Measurements from ENCODE around the gene IGFALS.

The IGFALS gene

DNA sequence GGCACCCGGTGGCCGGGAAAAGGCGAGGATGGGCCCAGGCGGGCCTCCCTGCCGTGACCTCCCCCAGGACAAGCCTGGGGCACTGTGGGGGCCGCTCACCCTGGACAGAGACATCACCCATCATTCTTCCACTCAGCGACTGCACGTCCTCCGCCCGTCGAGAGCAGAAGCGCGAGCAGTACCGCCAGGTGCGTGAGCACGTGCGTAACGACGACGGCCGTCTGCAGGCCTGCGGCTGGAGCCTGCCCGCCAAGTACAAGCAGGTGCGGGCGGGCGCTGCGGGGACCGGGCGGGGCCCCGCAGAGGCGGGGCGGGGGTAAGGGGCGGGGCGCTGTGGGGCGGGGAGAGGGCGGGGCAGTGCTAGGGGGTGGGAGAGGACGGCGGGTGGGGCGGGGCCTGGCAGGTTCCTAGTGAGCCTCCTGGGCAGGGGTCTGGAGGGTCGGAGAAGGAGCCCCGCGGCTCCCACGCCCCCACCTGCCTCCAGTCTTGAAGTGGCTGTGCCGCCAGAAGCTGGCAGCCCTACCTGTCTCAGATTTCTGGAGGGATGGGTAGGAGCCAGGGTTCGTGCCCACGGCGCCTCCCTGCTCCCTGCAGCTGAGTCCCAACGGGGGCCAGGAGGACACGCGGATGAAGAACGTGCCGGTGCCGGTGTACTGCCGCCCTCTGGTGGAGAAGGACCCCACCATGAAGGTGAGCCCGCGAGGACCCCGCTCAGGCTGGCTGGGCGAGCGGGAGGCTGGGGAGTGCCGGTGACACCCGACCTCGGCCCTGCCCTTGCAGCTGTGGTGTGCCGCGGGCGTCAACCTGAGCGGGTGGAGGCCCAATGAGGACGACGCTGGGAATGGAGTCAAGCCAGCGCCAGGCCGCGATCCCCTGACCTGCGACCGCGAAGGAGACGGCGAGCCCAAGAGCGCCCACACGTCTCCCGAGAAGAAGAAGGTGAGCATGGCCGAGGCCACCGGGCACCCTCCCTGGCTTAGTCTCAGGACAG, 29.7 kb downstream of the IGFALS start:
- Histone ChIP-seq H3K36me3 (ENCODE audit: low read length) (no peaks in the 10 kb centered on the region), H3K27me3 (ENCODE audit: low read length) (no peaks in the 10 kb centered on the region), H2AFZ (ENCODE audit: low read depth, low read length, severe bottlenecking) (no peak overlapping the region), H3K4me2 (ENCODE audit: low read depth, low read length, poor library complexity, severe bottlenecking) (no peak overlapping the region), H3K9me3 (ENCODE audit: insufficient read depth, low read length) (no peaks in the 10 kb centered on the region), H3K4me3 (ENCODE audit: insufficient read depth, low read length, poor library complexity, severe bottlenecking) (no peak overlapping the region), H3K9ac (ENCODE audit: low read length) (no peak overlapping the region), H3F3A (ENCODE audit: insufficient read depth) (no peaks in the 10 kb centered on the region), H4K20me1 (ENCODE audit: low read depth, low read length) (no peaks in the 10 kb centered on the region), H3K9me2 (replicated peaks; ENCODE audit: insufficient read depth, low read length) (no peaks in the 10 kb centered on the region), H3K79me2 (ENCODE audit: insufficient read depth, low read length) (no peaks in the 10 kb centered on the region), H3K27ac (ENCODE audit: low read depth, low read length) (no peak overlapping the region)
- no peak for TF ChIP-seq EZH2phosphoT487 (conservative IDR thresholded peaks at IDR 0.05; ENCODE audit: low read length)
- TF ChIP-seq, protein P1, sequence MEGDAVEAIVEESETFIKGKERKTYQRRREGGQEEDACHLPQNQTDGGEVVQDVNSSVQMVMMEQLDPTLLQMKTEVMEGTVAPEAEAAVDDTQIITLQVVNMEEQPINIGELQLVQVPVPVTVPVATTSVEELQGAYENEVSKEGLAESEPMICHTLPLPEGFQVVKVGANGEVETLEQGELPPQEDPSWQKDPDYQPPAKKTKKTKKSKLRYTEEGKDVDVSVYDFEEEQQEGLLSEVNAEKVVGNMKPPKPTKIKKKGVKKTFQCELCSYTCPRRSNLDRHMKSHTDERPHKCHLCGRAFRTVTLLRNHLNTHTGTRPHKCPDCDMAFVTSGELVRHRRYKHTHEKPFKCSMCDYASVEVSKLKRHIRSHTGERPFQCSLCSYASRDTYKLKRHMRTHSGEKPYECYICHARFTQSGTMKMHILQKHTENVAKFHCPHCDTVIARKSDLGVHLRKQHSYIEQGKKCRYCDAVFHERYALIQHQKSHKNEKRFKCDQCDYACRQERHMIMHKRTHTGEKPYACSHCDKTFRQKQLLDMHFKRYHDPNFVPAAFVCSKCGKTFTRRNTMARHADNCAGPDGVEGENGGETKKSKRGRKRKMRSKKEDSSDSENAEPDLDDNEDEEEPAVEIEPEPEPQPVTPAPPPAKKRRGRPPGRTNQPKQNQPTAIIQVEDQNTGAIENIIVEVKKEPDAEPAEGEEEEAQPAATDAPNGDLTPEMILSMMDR (IDR thresholded peaks at IDR 0.05; ENCODE audit: insufficient read depth, low read length, poor library complexity, severe bottlenecking), result no peak

DNA sequence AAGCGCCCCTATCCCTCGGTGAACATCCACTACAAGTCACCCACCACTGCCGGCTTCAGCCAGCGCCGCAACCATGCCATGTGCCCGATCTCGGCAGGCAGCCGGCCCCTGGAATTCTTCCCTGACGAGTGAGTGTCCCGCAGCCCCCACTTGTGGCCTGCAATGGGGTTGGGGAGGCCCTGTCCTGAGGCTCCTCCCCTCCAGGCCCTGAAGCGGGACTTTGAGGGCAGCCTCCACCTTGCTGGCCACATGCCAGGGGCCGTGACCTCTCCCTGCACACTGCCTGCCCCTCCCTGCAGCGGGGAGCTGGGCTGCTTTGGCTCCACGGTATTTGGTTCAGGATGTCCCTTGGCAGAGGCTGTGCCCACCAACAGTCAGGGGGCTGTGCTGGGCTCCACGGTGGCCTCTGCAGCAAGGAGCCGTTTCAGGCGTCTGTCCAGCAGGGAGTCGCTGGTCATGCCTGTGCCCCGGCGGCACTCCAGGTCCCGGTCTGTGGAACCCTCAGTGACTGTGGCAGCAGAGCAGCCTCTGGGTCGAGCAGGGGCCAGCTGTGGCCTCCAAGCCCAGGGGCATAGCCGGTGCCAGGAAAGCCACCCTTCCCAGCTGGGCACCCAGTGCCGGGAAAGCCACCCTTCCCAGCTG, 30.5 kb downstream of the IGFALS start:
- H3K79me2 ChIP-seq (ENCODE audit: insufficient read depth, low read length), result no peaks in the 10 kb centered on the region
- no peaks in the 10 kb centered on the region for H3K9me3 ChIP-seq (ENCODE audit: insufficient read depth, low read length)
- TF ChIP-seq, protein P1 (IDR thresholded peaks at IDR 0.05; ENCODE audit: insufficient read depth, low read length, poor library complexity, severe bottlenecking), result no peak
- TF ChIP-seq EZH2phosphoT487 (conservative IDR thresholded peaks at IDR 0.05; ENCODE audit: low read length), result no peak
- no peak overlapping the region for H3K4me2 ChIP-seq (ENCODE audit: low read depth, low read length, poor library complexity, severe bottlenecking)
- H2AFZ ChIP-seq (ENCODE audit: low read depth, low read length, severe bottlenecking), result no peak overlapping the region
- H3K27ac ChIP-seq (ENCODE audit: low read depth, low read length), result no peak overlapping the region
- no peak overlapping the region for H3K4me3 ChIP-seq (ENCODE audit: insufficient read depth, low read length, poor library complexity, severe bottlenecking)
- no peaks in the 10 kb centered on the region for H4K20me1 ChIP-seq (ENCODE audit: low read depth, low read length)
- no peaks in the 10 kb centered on the region for H3F3A ChIP-seq (ENCODE audit: insufficient read depth)
- no peaks in the 10 kb centered on the region for H3K36me3 ChIP-seq (ENCODE audit: low read length)
- no peak overlapping the region for H3K9ac ChIP-seq (ENCODE audit: low read length)
- no peaks in the 10 kb centered on the region for H3K9me2 ChIP-seq (replicated peaks; ENCODE audit: insufficient read depth, low read length)
- no peaks in the 10 kb centered on the region for H3K27me3 ChIP-seq (ENCODE audit: low read length)

DNA sequence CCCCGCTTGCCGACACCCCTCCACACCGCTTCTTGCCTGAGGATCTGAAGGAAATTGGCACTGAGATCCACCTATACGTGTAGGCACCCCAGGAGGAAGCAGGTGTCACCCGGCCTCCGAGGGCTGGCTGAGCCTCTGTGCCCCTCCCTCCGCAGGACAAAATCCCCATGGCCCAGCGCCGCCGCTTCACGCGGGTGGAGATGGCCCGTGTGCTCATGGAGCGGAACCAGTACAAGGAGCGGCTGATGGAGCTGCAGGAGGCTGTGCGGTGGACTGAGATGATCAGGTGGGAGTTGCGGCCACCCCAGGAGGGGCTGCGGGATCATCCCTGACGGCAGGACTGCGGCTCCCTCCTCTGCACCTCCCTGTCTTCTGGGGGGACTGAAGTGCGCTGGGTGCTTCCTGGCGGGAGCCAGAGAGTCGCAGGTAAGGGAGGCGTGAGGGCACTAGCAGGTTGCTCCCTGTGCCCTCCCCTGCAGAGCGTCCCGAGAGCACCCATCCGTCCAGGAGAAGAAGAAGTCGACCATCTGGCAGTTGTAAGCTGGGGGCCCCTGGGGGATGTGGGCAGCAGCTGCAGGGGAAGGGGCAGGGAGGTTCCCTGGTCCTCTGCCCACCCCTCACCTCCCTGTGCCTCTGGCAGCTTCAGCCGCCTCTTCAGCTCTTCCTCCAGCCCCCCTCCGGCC, 31.2 kb downstream of the IGFALS start:
- TF ChIP-seq, protein P1 (IDR thresholded peaks at IDR 0.05; ENCODE audit: insufficient read depth, low read length, poor library complexity, severe bottlenecking), result no peak
- no peak for TF ChIP-seq EZH2phosphoT487 (conservative IDR thresholded peaks at IDR 0.05; ENCODE audit: low read length)
- Histone ChIP-seq H3K9ac (ENCODE audit: low read length) (no peak overlapping the region), H3K27me3 (ENCODE audit: low read length) (no peaks in the 10 kb centered on the region), H3K9me2 (replicated peaks; ENCODE audit: insufficient read depth, low read length) (no peaks in the 10 kb centered on the region), H3K36me3 (ENCODE audit: low read length) (no peaks in the 10 kb centered on the region), H3F3A (ENCODE audit: insufficient read depth) (no peaks in the 10 kb centered on the region), H3K27ac (ENCODE audit: low read depth, low read length) (no peak overlapping the region), H3K4me2 (ENCODE audit: low read depth, low read length, poor library complexity, severe bottlenecking) (no peak overlapping the region), H2AFZ (ENCODE audit: low read depth, low read length, severe bottlenecking) (no peak overlapping the region), H3K79me2 (ENCODE audit: insufficient read depth, low read length) (no peaks in the 10 kb centered on the region), H3K4me3 (ENCODE audit: insufficient read depth, low read length, poor library complexity, severe bottlenecking) (no peak overlapping the region), H3K9me3 (ENCODE audit: insufficient read depth, low read length) (no peaks in the 10 kb centered on the region), H4K20me1 (ENCODE audit: low read depth, low read length) (no peaks in the 10 kb centered on the region)
